H1 (cell line): ENCODE data around the gene MED10. TPM values are rescaled to one million over a fixed set of nuclear protein-coding genes. Genes with fewer than 3 reads are reported as not detected.

Source experiments
- CTCF ChIA-PET: fragments of 300-600 bp; sonication (Branson Sonifier 250); formaldehyde crosslinking; loops from one replicate; lab custom pipeline; 2021; ENCODE audit not compliant: partially characterized antibody; lab: Charles Lee
- POLR2A ChIA-PET: fragments of 300-600 bp; sonication (Branson Sonifier 250); formaldehyde crosslinking; loops from one replicate; lab custom pipeline; 2021; ENCODE audit warnings: inconsistent platforms; ENCODE audit not compliant: partially characterized antibody; lab: Charles Lee
- DNase-seq, 2 experiments: peaks; one replicate each; pipeline versions ENCODE4 v3.0.0 to v3.0.0-alpha.2; 2010 to 2022; ENCODE audit warnings: low spot score in 2 of 2, low read depth in 1 of 2, mixed read lengths in 1 of 2
- FAIRE-seq: peaks from 2 replicates; lab custom pipeline; 2011; peaks lifted over from hg19 to GRCh38; lab: Jason Lieb, UNC
- H2AFZ ChIP-seq: 2 replicates; pipeline ENCODE4 v1.8.1; 2012; ENCODE audit warnings: low read length, inconsistent platforms
- H2AK5ac ChIP-seq: 2 replicates; pipeline ENCODE4 v1.6.1; 2013; ENCODE audit warnings: low read depth, low read length
- H2BK120ac ChIP-seq: replicated peaks from 2 replicates; pipeline ENCODE3; 2013; ENCODE audit warnings: low read depth, low read length, inconsistent platforms
- H2BK12ac ChIP-seq: 2 replicates; pipeline ENCODE4 v1.6.1; 2013; ENCODE audit warnings: low read depth, low read length
- H2BK15ac ChIP-seq: 2 replicates; pipeline ENCODE4 v1.6.1; 2013; ENCODE audit warnings: low read length
- H2BK20ac ChIP-seq: 2 replicates; pipeline ENCODE4 v1.6.1; 2013; ENCODE audit warnings: low read length
- H2BK5ac ChIP-seq: 2 replicates; pipeline ENCODE4 v1.6.1; 2013; ENCODE audit warnings: low read depth, low read length
- H3K14ac ChIP-seq: 2 replicates; pipeline ENCODE4 v1.6.1; 2013; ENCODE audit warnings: inconsistent platforms; ENCODE audit not compliant: insufficient read length
- H3K18ac ChIP-seq: 2 replicates; pipeline ENCODE4 v1.6.1; 2013; ENCODE audit warnings: low read length; ENCODE audit errors: extremely low read depth
- H3K23ac ChIP-seq: 2 replicates; pipeline ENCODE4 v1.6.1; 2013; ENCODE audit warnings: inconsistent platforms; ENCODE audit not compliant: insufficient read length
- H3K23me2 ChIP-seq: 2 replicates; pipeline ENCODE4 v1.6.1; 2013; ENCODE audit warnings: low read depth, low read length
- H3K27ac ChIP-seq: 2 replicates; pipeline ENCODE4 v1.6.1; 2011; ENCODE audit warnings: low read depth, low read length, inconsistent platforms
- H3K27me3 ChIP-seq, 4 experiments: replicated peaks in 1 of 4; 1 replicate in 1 of 4; 2 replicates in 3 of 4; pipeline versions ENCODE4 v1.6.1 to v1.8.1; 2011 to 2013; ENCODE audit warnings: low read length in 3 of 4, mild to moderate bottlenecking in 3 of 4, inconsistent platforms in 2 of 4, mixed read lengths in 2 of 4, moderate library complexity in 1 of 4; ENCODE audit not compliant: control insufficient read depth in 3 of 4, insufficient read depth in 3 of 4; ENCODE audit errors: extremely low read depth in 1 of 4
- H3K36me3 ChIP-seq, 4 experiments: 2 replicates each; pipeline versions ENCODE4 v1.6.1 to v1.8.1; 2011 to 2013; ENCODE audit warnings: mild to moderate bottlenecking in 4 of 4, low read length in 3 of 4, moderate library complexity in 2 of 4, control low read depth in 1 of 4, inconsistent platforms in 1 of 4; ENCODE audit not compliant: insufficient read depth in 4 of 4, control insufficient read depth in 2 of 4
- H3K4ac ChIP-seq: replicated peaks from 2 replicates; pipeline ENCODE3; 2013; ENCODE audit warnings: low read length, low read depth, mixed read lengths, inconsistent platforms; ENCODE audit not compliant: insufficient read length
- H3K4me1 ChIP-seq, 4 experiments: replicated peaks in 1 of 4; 1 replicate in 1 of 4; 2 replicates in 3 of 4; pipeline versions ENCODE4 v1.6.1 to v1.8.1; 2011 to 2013; ENCODE audit warnings: low read length in 3 of 4, inconsistent platforms in 2 of 4, mixed read lengths in 1 of 4; ENCODE audit not compliant: insufficient read depth in 4 of 4, control insufficient read depth in 3 of 4
- H3K4me2 ChIP-seq, 2 experiments: 2 replicates each; pipeline versions ENCODE4 v1.6.1 to v1.8.1; 2011 to 2013; ENCODE audit warnings: low read depth in 2 of 2, low read length in 2 of 2, control low read depth in 1 of 2, inconsistent platforms in 1 of 2, mild to moderate bottlenecking in 1 of 2; ENCODE audit not compliant: insufficient read depth in 1 of 2
- H3K4me3 ChIP-seq, 4 experiments: fragments of 200-600, 300-600 bp in 1 of 4; sonication (generic), shearing (Covaris generic), sonication (Bioruptor Twin) in 1 of 4; 2 replicates each; pipeline versions ENCODE4 v1.5.1 to v1.8.1; 2011 to 2016; ENCODE audit warnings: low read length in 4 of 4, low read depth in 3 of 4, control low read depth in 2 of 4, inconsistent platforms in 2 of 4, mild to moderate bottlenecking in 2 of 4, mixed read lengths in 1 of 4, moderate library complexity in 1 of 4; ENCODE audit not compliant: insufficient read depth in 2 of 4; ENCODE audit errors: extremely low read depth in 1 of 4
- H3K56ac ChIP-seq: replicated peaks from 2 replicates; pipeline ENCODE3; 2013; ENCODE audit warnings: low read depth, mild to moderate bottlenecking, mixed read lengths, low read length, inconsistent platforms; ENCODE audit not compliant: insufficient read length
- H3K79me1 ChIP-seq: 2 replicates; pipeline ENCODE4 v1.6.1; 2013; ENCODE audit warnings: low read depth, low read length, control low read depth
- H3K79me2 ChIP-seq, 2 experiments: 2 replicates each; pipeline versions ENCODE4 v1.6.1 to v1.8.1; 2012 to 2013; ENCODE audit warnings: low read length in 2 of 2, mild to moderate bottlenecking in 2 of 2, inconsistent platforms in 1 of 2; ENCODE audit not compliant: insufficient read depth in 2 of 2, control insufficient read depth in 1 of 2
- H3K9ac ChIP-seq, 4 experiments: replicated peaks in 1 of 4; 1 replicate in 1 of 4; 2 replicates in 3 of 4; pipeline versions ENCODE4 v1.6.1 to v1.8.1; 2011 to 2013; ENCODE audit warnings: low read depth in 3 of 4, low read length in 3 of 4, control low read depth in 2 of 4, mild to moderate bottlenecking in 2 of 4, moderate library complexity in 2 of 4, inconsistent platforms in 1 of 4; ENCODE audit errors: extremely low read depth in 1 of 4
- H3K9me3 ChIP-seq, 2 experiments: 2 replicates each; pipeline versions ENCODE4 v1.6.1 to v1.8.1; 2012 to 2013; ENCODE audit warnings: mild to moderate bottlenecking in 2 of 2, moderate library complexity in 2 of 2, control low read depth in 1 of 2, inconsistent platforms in 1 of 2, low read depth in 1 of 2, low read length in 1 of 2, mixed read lengths in 1 of 2; ENCODE audit not compliant: insufficient read depth in 2 of 2
- H4K20me1 ChIP-seq, 2 experiments: replicated peaks in 1 of 2; 2 replicates each; pipeline versions ENCODE3 to v1.8.1; 2011 to 2013; ENCODE audit warnings: inconsistent platforms in 2 of 2, low read length in 2 of 2, mild to moderate bottlenecking in 1 of 2; ENCODE audit not compliant: insufficient read depth in 2 of 2, control insufficient read depth in 1 of 2
- H4K5ac ChIP-seq: 2 replicates; pipeline ENCODE4 v1.6.1; 2013; ENCODE audit warnings: low read length, low read depth, mixed read lengths, inconsistent platforms; ENCODE audit not compliant: insufficient read length
- H4K8ac ChIP-seq: 2 replicates; pipeline ENCODE4 v1.8.0; 2013; ENCODE audit warnings: mild to moderate bottlenecking, moderate library complexity, low read length, inconsistent platforms; ENCODE audit not compliant: insufficient read depth; ENCODE audit errors: extremely low read depth
- H4K91ac ChIP-seq: replicated peaks from 2 replicates; pipeline ENCODE3; 2013; ENCODE audit warnings: low read length, mixed read lengths, inconsistent platforms; ENCODE audit not compliant: insufficient read length
- BACH1 ChIP-seq: IDR thresholded peaks from 2 replicates; pipeline ENCODE4 v1.6.1; 2012; ENCODE audit warnings: low read length, improper control_type of control experiment
- CEBPB ChIP-seq: IDR thresholded peaks from 2 replicates; pipeline ENCODE4 v1.6.1; 2012; ENCODE audit warnings: low read depth, low read length
- EGR1 ChIP-seq: IDR thresholded peaks from 2 replicates; pipeline ENCODE4 v1.6.1; 2011; ENCODE audit warnings: low read depth, low read length, borderline replicate concordance
- HDAC2 ChIP-seq, 2 experiments: fragments of 300-600 bp in 1 of 2; sonication (generic) in 1 of 2; IDR thresholded peaks; 2 replicates each; pipeline ENCODE4 v1.6.1; 2011 to 2012; ENCODE audit warnings: low read depth in 2 of 2, low read length in 2 of 2, mild to moderate bottlenecking in 2 of 2, moderate library complexity in 2 of 2, borderline replicate concordance in 1 of 2, inconsistent platforms in 1 of 2
- HDAC6 ChIP-seq: IDR thresholded peaks from one replicate; pipeline ENCODE4 v1.7.1; 2012; ENCODE audit warnings: low read depth, mild to moderate bottlenecking, inconsistent platforms, low read length, moderate library complexity
- JUN ChIP-seq: IDR thresholded peaks from 2 replicates; pipeline ENCODE4 v1.6.1; 2011; ENCODE audit warnings: low read depth, mild to moderate bottlenecking, improper control_type of control experiment, low read length
- KDM1A ChIP-seq: fragments of 200-600, 300-600 bp; sonication (generic); IDR thresholded peaks from 2 replicates; pipeline ENCODE4 v1.7.1; 2016; ENCODE audit warnings: mild to moderate bottlenecking, low read length, borderline replicate concordance
- SIRT6 ChIP-seq: IDR thresholded peaks from one replicate; pipeline ENCODE4 v1.7.1; 2012; ENCODE audit warnings: low read length, inconsistent platforms
- SP2 ChIP-seq: IDR thresholded peaks from 2 replicates; pipeline ENCODE4 v1.6.1; 2012; ENCODE audit warnings: mild to moderate bottlenecking, low read length, inconsistent platforms
- SUZ12 ChIP-seq: fragments of 200-600 bp; sonication (generic); IDR thresholded peaks from 2 replicates; pipeline ENCODE4 v1.6.1; 2012; ENCODE audit warnings: mild to moderate bottlenecking, inconsistent platforms, low read length, moderate library complexity, mixed read lengths
- TCF12 ChIP-seq: IDR thresholded peaks from 2 replicates; pipeline ENCODE4 v1.6.1; 2011; ENCODE audit warnings: low read depth, mild to moderate bottlenecking, low read length
- WGBS, 2 experiments: shearing (Covaris generic) in 1 of 2; methylation state at CpG; one replicate each; pipeline versions ENCODE4 v1.1.6 to v1.1.7; 2013 to 2015; ENCODE audit warnings: low lambda C conversion rate in 2 of 2, mixed read lengths in 2 of 2, inconsistent platforms in 1 of 2, low coverage in 1 of 2, missing lambda C conversion rate in 1 of 2; ENCODE audit not compliant: insufficient replicate concordance in 2 of 2, insufficient coverage in 1 of 2, insufficient read length in 1 of 2; ENCODE audit errors: extremely low coverage in 1 of 2, missing lambda C conversion rate in 1 of 2; 5-methylcytosine and 5-hydroxymethylcytosine counted together
- polyA plus RNA-seq, 7 experiments: library from polyadenylated mRNA; depleted of rRNA in 3 of 7; stranded (reverse) in 5 of 7; unstranded in 2 of 7; fragments of >200 nt in 5 of 7; fragments of 200-250 nt in 2 of 7; gene quantifications; 1 replicate in 5 of 7; 2 replicates in 1 of 7; 4 replicates in 1 of 7; pipeline versions ENCODE4 v1.2.1 to v1.2.3, GENCODE V29; 2011 to 2013; ENCODE audit warnings: missing spikeins in 2 of 7, mixed read lengths in 2 of 7
- total RNA-seq: library from RNA; stranded (reverse); fragmentation: NEBNext Ultra II Directional; extraction: Animal tissue kit (Norgen Biotek cat#: 25700); gene quantifications from 2 replicates; pipeline ENCODE4 v1.2.1, GENCODE V29; 2021

MED10 gene
- total and polyA plus RNA-seq, 2 of the 8 experiments (the other 6 are each of a cell fraction or from before 2014, with no cell fraction given) = 20.1 to 23.2 TPM

DNA sequence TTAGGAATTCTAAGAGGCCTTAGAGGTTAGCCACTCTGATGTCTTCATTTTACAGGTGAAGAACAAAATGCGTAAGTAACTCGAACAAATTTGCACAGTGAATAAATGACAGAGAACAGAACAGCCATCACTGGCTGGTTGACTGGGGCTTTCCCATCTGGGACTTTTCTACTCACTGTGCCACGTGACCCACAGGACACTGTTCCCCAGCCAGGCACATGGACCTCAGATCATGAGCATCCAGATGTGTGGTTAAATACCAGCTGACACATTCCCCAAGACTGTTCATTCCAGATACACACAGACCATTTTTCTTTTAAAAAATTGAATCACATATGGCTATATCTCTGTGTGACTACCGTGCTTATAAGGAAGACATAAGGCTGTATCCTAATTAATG, 25.8 kb upstream of the MED10 start (continued):
- no peak for TF ChIP-seq BACH1

DNA sequence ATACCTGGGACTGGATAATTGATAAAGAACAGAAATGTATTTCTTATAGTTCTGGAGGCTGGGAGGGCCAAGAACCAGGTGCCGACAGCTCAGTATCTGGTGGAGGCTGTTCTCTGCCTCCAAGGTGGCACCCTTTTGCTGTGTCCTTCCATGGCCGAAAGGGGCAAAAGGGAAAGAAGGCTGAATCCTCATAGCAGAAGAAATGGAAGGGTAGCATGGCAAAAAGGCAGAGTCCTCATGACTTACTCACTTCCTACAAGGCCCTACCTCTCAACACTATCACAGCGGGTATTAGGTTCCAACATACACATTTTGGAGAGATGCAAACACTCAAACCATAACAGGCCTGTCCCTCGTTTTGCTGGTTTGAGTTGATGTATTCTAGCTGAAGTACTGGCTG, 25.1 kb upstream of the MED10 start:
- Histone ChIP-seq H2BK5ac (no peak overlapping the region), H3K4ac (no peak overlapping the region), H3K27me3 (no peaks in the 10 kb centered on the region), H3K23ac (no peak overlapping the region), H3K23me2 (no peaks in the 10 kb centered on the region; the same call in 1 of the 2 replicates), H3K14ac (no peak overlapping the region), H3K36me3 (no peaks in the 10 kb centered on the region), H3K79me2 (no peaks in the 10 kb centered on the region), H3K56ac (no peak overlapping the region), H3K4me2 (no peak overlapping the region), H2AFZ (no peak overlapping the region), H2BK15ac (no peak overlapping the region), H3K79me1 (no peaks in the 10 kb centered on the region), H3K9ac (no peak overlapping the region), H2BK12ac (no peak overlapping the region), H4K5ac (no peak overlapping the region), H4K8ac (no peak overlapping the region), H2BK20ac (no peak overlapping the region), H3K9me3 (no peaks in the 10 kb centered on the region), H4K91ac (no peak overlapping the region), H3K4me1 (no peaks in the 10 kb centered on the region)
- ChIA-PET CTCF (no interaction called here), POLR2A (no interaction called here)
- no peak for FAIRE-seq
- 97% methylated on average over 4 of the region's 4 CpGs; no CpG with 5 or more reads in 1 of the 2 experiments for WGBS, 2 experiments
- DNase-seq = no peak
- TF ChIP-seq HDAC2 (IDR thresholded peaks at IDR 0.05; ENCODE audit: borderline replicate concordance in 1 of 2, low read depth in 2 of 2, low read length in 2 of 2) = no peak
- no peak for TF ChIP-seq SP2
- no peak for TF ChIP-seq EGR1
- TF ChIP-seq SUZ12 = no peak
- TF ChIP-seq KDM1A = no peak
- TF ChIP-seq BACH1 = no peak
- no peak for TF ChIP-seq HDAC6
- no peak for TF ChIP-seq SIRT6
- TF ChIP-seq TCF12 = no peak
- no peak for TF ChIP-seq JUN
- TF ChIP-seq CEBPB = no peak
- TF ChIP-seq, all 59 proteins: peak for 0
- H2AK5ac ChIP-seq = no peak overlapping the region
- H3K27ac ChIP-seq = no peak overlapping the region
- no peak overlapping the region for H3K4me3 ChIP-seq
- no peaks in the 10 kb centered on the region for H4K20me1 ChIP-seq
- H2BK120ac ChIP-seq = no peak overlapping the region
- no peak overlapping the region for H3K18ac ChIP-seq
